AG09319 (cell line): ENCODE results near the gene PRR19.

ENCODE experiments used
- DNase-seq: peaks from one replicate; pipeline ENCODE4 v3.0.0-alpha.2; 2010; ENCODE audit warnings: low read depth; ENCODE audit errors: extremely low read depth
- CTCF ChIP-seq: IDR thresholded peaks from 2 replicates; pipeline ENCODE4 v1.5.1; 2011; ENCODE audit warnings: low read depth, mild to moderate bottlenecking, inconsistent platforms, low read length, moderate library complexity

The PRR19 gene

DNA sequence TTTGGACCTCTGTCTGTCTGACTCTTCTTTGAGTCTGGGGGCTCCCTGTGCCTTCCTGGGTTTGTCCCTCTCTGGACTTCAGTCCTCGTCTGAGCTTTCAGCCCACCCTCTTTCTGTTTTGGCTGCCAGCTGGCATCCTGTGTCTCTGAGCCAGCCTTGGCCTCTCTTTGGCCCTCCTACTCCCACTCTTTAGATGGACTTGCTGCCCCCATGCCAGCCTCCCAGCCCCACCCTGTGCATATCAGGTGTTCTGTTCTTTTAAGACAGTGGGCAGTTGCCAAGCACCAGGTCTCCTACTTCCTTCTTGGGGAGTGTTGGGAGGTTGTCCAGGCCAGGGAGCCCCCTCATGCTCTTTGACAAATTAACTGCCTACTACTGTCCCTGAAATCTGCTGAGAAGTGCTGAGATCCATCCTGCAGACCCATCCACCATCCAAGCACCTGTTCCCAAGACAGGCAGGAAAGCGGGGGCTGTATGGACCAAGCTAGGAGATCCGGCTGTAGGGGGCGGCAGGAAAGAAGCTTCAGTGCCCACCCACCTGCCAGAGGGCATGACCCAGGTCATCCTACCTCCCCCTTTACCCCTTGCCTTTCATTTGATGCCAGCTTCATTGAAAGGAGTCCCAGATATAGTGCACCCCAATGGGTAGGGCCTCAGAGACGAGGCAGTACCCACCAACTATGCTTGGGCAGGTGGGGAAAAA, 23.3 kb upstream of the PRR19 start:
- DNase-seq: no peak
- no peak for TF ChIP-seq CTCF

DNA sequence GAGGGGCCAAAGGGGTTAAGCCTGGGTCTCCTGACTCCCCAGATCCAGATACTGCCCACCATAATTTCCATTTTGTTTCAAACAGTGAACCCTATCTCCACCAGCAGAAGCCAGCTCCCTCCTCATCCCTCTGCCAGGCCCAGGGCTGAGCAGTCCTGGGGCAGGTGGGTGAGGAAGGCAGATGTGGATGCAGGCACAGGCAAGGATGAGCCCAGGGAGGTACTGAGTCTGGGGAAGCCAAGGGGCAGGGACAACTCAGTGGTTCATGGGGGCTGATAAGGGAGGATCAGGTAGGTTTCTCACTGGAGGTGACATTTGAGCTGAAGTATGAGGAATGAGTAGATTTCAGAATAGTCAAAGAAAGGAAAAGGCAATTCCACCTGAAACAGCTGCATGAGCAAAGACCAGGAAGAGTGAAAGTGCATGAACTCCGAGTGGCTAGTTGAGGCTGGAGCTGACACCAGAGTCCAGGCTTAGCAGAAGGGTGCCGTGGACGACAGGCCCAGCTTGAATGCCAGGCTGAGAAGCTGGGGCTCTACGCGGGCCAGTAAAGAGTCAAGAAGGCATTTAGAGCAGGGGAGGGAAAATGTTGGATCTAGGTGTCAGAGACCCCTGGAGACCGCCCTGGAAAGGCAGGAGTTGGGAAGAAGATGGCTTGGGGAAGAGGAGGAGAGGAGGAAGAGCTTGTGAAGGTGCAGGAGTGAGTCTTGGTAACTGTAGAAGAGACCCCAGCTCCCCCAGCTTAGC, 22.6 kb upstream of the PRR19 start:
- DNase-seq: no peak
- TF ChIP-seq CTCF: no peak

DNA sequence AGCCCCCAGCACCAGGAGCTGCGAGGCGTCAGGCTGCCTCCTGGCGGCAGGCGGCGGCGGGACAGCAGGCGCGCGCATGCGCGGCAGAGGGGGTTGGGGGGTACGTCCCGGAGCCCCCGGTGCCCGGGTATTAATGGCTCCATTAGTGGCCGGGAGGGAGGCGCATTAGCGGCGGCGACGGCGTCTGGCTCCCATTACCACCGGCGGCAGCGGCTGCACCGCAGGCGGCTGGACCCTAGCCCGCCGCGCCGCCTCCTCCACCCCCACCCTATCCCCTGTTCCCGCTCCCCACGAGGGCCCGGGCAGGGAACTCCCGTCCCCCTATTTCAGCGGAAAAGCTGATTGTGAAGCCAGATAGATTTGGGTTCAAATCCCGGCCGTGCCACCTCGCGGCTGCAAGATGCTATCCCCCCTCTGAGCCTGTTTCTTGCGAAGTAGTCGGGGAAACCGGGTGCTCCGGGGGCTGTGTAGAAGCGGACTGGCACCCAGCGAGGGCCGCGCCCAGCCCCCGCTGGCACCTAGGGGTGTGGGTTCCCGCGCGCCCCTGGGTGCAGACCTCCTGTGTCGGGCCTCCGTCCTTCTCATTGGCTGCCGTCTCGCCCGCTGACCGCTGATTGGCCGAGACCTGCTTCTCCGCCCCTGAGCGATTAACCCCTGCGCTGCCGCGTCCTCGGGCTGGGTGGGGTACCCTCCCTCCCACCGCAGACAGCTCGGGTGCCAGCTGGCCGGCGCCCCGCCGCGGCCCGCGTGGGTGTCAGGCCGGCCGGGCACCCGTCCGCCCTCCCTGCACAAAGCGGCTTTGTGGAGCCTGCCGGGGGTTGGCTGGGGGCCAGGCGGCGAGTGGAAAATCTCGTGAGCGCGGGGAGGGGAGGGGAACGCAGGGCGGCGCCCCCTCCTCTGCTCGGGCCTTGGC, 21.8 kb upstream of the PRR19 start:
- TF ChIP-seq CTCF: peak; percentile 81
- peak; percentile 53 for DNase-seq

DNA sequence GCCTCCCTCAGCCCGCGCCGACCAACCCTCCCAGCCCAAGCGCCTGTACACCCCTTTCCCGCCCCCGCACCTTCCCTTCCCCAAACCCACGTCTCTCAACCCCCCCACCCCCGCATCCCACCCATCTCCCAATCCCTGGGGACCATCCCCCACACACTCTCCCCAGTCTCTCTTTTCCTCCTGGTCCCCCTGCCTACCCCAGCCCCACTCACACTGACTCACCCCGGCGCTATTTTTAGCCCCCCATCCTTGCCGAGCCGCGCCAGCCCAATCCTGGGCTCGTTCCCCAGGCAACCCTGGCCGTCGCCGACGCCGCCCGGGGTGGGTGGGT, 21.2 kb upstream of the PRR19 start:
- DNase-seq: no peak
- no peak for TF ChIP-seq CTCF

DNA sequence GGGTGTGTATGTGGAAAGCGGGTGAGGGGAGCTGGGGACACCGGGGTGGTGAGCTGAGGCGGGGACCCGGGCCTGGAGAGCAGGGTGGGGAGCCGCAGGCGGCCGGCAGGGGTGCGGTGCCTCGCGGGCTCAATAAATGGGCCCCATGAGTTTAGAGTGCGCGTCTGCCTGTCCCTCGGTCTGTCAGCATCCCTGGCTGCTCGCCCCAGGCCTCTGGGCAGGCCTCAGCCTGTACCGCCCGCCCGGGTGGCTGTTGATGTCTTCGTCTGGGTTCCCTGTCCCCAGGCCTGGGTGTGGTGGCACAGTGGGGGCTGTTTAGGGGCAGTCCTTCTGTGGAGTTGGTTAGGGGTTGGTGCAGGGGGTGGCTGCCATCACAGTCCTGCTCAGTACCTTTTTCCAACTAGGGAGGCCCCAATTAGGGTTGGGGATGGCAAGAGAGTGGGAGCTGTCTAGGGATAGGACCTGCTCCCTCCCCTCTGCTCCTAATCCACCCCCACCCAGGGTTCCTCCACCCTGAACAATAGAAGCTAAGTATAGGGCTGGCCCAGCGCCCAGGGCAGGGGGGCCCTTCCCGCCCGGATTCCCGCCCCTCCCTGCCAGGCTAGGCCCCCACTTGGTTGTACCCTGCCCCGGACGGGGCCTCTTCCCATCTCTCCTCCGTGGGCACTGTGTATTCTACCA, 20.6 kb upstream of the PRR19 start:
- no peak for TF ChIP-seq CTCF
- no peak for DNase-seq

GRCh38 chr19:42281827-42282762, 19.8 kb upstream of the PRR19 start:
- TF ChIP-seq CTCF: no peak
- DNase-seq: no peak
